VCaP (cell line): Measurements from ENCODE around the gene RAB12.

Source experiments
- H3K27ac ChIP-seq: fragments of 450-650 bp; 2 replicates; pipeline ENCODE4 v1.5.1; 2017
- TF ChIP-seq, protein P1 (sequence below): fragments of 450-650 bp; conservative IDR thresholded peaks from 2 replicates; pipeline ENCODE4 v1.5.1; 2017; ENCODE audit warnings: mild to moderate bottlenecking, moderate library complexity

The RAB12 gene

DNA sequence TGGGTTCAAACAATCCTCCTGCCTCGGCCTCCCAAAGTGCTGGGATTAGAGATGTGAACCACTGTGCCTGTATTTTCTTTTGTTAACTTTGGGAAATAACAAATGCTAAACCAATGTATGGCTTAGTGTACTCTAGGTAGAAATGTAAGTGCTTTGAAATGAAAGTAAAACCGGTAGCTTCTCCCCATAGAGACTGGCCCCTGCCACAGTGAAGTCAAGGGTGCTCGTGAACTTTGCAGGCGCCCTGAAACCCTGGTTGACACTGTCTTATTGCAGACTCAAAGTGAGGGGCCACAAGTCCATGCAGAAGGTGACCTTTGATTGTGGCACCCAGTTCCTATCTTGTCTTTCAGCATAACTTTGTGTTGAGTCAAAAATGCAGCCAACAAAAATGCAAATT, 72.0 kb downstream of the RAB12 start:
- H3K27ac ChIP-seq: no peak overlapping the region
- TF ChIP-seq, protein P1, sequence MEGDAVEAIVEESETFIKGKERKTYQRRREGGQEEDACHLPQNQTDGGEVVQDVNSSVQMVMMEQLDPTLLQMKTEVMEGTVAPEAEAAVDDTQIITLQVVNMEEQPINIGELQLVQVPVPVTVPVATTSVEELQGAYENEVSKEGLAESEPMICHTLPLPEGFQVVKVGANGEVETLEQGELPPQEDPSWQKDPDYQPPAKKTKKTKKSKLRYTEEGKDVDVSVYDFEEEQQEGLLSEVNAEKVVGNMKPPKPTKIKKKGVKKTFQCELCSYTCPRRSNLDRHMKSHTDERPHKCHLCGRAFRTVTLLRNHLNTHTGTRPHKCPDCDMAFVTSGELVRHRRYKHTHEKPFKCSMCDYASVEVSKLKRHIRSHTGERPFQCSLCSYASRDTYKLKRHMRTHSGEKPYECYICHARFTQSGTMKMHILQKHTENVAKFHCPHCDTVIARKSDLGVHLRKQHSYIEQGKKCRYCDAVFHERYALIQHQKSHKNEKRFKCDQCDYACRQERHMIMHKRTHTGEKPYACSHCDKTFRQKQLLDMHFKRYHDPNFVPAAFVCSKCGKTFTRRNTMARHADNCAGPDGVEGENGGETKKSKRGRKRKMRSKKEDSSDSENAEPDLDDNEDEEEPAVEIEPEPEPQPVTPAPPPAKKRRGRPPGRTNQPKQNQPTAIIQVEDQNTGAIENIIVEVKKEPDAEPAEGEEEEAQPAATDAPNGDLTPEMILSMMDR: no peak

DNA sequence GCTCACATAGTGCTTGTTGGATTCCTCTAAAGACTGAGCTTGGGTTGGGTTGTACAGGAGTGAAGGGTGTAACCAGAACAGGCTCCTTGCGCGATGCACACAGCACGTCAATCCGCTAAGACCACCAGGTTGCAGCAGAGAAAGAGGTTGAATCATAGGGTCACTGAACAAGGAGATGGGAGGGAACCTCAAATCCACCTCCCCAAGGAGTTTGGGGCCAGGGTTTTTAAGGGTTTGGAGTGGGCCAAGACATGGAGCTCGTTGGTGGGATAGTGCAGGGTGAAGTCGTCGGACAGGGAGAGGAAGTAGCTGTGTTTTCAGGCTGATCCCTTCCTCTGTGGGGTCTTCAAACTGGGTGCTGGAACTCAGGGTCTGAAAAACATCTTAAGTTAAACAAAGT, 75.3 kb downstream of the RAB12 start:
- TF ChIP-seq, protein P1: no peak
- H3K27ac ChIP-seq: no peak overlapping the region

- TF ChIP-seq, protein P1: no peak
- H3K27ac ChIP-seq: no peak overlapping the region
Observed at GRCh38 chr18:8685141-8685913, 76.1 kb downstream of the RAB12 start.

DNA sequence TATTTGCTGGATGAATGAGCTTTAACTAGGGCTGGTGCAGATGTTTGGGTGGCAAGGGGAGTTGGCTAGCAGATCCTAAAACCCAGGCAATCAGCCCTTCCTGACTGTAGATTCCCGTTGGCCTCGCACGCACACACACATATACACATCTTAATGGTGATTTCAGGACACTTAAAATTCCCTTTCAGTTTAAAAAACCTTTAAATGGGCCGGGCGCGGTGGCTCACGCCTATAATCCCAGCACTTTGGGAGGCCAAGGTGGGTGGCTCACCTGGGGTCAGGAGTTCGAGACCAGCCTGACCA, 76.6 kb downstream of the RAB12 start:
- TF ChIP-seq, protein P1: no peak
- no peak overlapping the region for H3K27ac ChIP-seq

DNA sequence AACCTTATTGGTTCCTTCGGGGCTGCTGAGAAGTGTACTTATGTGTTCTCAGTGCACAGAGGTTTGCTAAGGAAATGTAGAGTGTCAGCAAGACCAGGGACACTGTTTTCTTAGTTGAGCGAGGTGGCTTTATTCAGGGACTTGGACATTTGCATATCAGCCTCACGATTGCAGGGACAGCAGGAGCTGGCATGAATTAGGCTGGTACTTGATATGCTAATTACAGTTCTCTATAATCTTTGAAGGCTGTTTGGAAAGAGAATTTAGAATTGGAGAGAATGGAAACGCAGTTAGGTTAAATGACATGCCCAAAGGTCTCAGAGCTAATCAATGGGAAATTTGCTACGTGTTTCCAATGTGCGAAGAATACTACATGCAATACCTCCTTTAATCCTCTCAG, 77.4 kb downstream of the RAB12 start:
- TF ChIP-seq, protein P1: no peak
- H3K27ac ChIP-seq: no peak overlapping the region

DNA sequence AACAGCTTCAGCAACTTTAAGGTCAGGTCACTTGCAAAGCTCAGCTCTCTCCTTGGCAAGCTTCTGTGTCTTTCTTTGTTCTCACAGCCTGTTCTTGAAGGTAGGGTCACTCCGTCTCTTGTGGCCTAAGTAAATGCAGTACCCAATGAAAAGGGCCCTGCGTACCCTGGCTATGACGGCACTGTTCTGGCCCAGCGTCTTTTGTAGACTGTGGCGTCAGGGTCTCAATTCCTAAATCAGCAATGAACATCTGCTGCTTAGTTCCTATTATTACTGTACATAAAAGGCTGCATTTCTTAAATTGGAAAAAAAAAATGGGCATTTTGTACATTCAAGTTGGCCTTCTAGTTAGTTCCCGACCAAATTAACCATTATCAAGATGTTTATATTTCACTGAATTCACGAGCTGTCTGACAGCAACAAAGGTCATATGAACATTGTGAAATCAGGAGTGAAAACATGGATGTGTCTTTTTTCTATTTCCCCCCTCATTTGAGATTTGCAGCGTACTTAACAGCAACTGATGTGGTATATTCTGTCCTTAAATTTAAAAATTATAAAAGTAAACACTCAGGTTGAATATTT, 79.1 kb downstream of the RAB12 start:
- peak overlapping the region; percentile 18; the same call in 1 of the 2 replicates for H3K27ac ChIP-seq
- TF ChIP-seq, protein P1: no peak

GRCh38 chr18:8688816-8689215, 79.6 kb downstream of the RAB12 start:
- no peak overlapping the region for H3K27ac ChIP-seq
- TF ChIP-seq, protein P1: no peak
